Fibroblast of skin of scalp (primary cell): Measurements from ENCODE around the gene FXYD4.
A peak's percentile ranks its signal among the peaks of the same experiment; 100 is the strongest.
"Not testable (repeated sequence)": the region's sequence is repeated elsewhere in the genome, so short reads cannot be mapped to it uniquely, and the experiment has no call there.

ENCODE experiments used
- DNase-seq: peaks from one replicate; pipeline ENCODE4 v3.0.0-alpha.2; 2013

The FXYD4 gene

GRCh38 chr10:43376828-43377423 is 5.5 kb downstream of the FXYD4 start:
- no peak for DNase-seq

- DNase-seq, result no peak
Measured at GRCh38 chr10:43377424-43377883, 6.0 kb downstream of the FXYD4 start.

- DNase-seq, result peak; percentile 66
Measured at GRCh38 chr10:43380610-43381222, 9.3 kb downstream of the FXYD4 start.

GRCh38 chr10:43383204-43383971 is 12.0 kb downstream of the FXYD4 start:
- DNase-seq, result no peak

- DNase-seq, result no peak
Measured at GRCh38 chr10:43384252-43385221, 13.1 kb downstream of the FXYD4 start.

- DNase-seq, result no peak
Measured at GRCh38 chr10:43385412-43386004, 14.1 kb downstream of the FXYD4 start.

- DNase-seq, result no peak
Measured at GRCh38 chr10:43386549-43386948, 15.1 kb downstream of the FXYD4 start.

GRCh38 chr10:43386981-43387677 is 15.7 kb downstream of the FXYD4 start:
- DNase-seq, result no peak

GRCh38 chr10:43387678-43388032 is 16.2 kb downstream of the FXYD4 start:
- DNase-seq, result no peak

- no peak for DNase-seq
Measured at GRCh38 chr10:43389867-43390266, 18.4 kb downstream of the FXYD4 start.

GRCh38 chr10:43390333-43390732 is 18.9 kb downstream of the FXYD4 start:
- no peak for DNase-seq

- DNase-seq, result peak; percentile 61
Measured at GRCh38 chr10:43390759-43391158, 19.3 kb downstream of the FXYD4 start.

- DNase-seq, result no peak
Measured at GRCh38 chr10:43391496-43391895, 20.1 kb downstream of the FXYD4 start.

- no peak for DNase-seq
Measured at GRCh38 chr10:43392748-43393147, 21.3 kb downstream of the FXYD4 start.

- not testable (repeated sequence) for DNase-seq
Measured at GRCh38 chr10:43393186-43393585, 21.8 kb downstream of the FXYD4 start.

GRCh38 chr10:43393606-43394360 is 22.3 kb downstream of the FXYD4 start:
- DNase-seq, result no peak

GRCh38 chr10:43394868-43395267 is 23.4 kb downstream of the FXYD4 start:
- DNase-seq, result no peak

GRCh38 chr10:43395571-43396060 is 24.2 kb downstream of the FXYD4 start:
- no peak for DNase-seq

- DNase-seq, result peak; percentile 71
Measured at GRCh38 chr10:43396061-43396927, 24.9 kb downstream of the FXYD4 start.
